MM.1S (cell line): ENCODE data around the gene HPCAL1.

Source experiments
- CTCF ChIP-seq: fragments of 300-600 bp; sonication (generic); IDR thresholded peaks from 2 replicates; pipeline ENCODE4 v1.5.1; 2016; ENCODE audit warnings: antibody characterized with exemption, low read length, mixed read lengths
- EZH2 ChIP-seq: fragments of 300-600 bp; sonication (generic); optimal IDR thresholded peaks from 2 replicates; pipeline ENCODE3; 2017; ENCODE audit warnings: low read depth, mild to moderate bottlenecking, antibody characterized with exemption, low read length, mixed read lengths

GRCh38 chr2:10471046-10471571 lies 168.4 kb downstream of the HPCAL1 start:
- TF ChIP-seq CTCF (no peak), EZH2 (no peak)
